ENCODE results near the gene FAM81B.
"Not testable (repeated sequence)": the region's sequence is repeated elsewhere in the genome, so short reads cannot be mapped to it uniquely, and the experiment has no call there.

The FAM81B gene

GRCh38 chr5:95390812-95391492 lies at the start of gene FAM81B:
TSS of gene FAM81B (plus strand) at chr5:95391366. CDS start at chr5:95391390, 24 bp downstream.
- DNase-seq (no peak), ATAC-seq (no peak)

GRCh38 chr5:95341444-95341843 lies 49.7 kb upstream of the FAM81B start:
- ATAC-seq, DNase-seq: not testable (repeated sequence)

DNA sequence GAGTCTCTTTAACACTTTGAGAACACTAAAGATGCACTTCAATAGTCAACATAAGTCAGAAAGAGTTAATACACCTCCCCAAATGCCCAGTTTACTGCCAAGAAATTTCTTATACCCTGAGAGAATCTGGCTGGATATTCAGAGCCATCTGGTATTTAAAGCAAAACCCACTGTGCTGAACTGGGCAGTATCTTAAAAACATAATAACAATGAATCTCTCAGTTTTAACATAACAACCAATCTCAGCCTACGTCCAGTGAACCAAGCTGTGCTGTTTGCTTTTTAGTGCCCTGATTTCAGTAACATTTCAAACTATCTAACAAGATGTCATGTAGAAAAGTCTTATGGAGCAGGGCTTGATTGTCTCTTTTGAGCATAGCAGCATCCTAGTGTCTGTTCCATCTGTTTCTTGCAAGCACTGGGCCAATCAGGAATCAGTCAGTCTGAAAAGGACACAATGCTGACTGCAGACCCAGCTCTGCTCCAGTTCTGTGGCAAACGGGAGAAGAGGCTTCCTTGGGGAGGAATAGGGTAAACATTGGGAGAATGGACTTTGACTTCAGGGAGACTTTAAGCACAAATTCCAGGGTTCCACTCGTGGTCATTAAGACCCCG lies 43.6 kb upstream of the FAM81B start:
- DNase-seq (no peak), ATAC-seq (no peak)

GRCh38 chr5:95350631-95351030 lies 40.5 kb upstream of the FAM81B start:
- ATAC-seq: no peak

DNA sequence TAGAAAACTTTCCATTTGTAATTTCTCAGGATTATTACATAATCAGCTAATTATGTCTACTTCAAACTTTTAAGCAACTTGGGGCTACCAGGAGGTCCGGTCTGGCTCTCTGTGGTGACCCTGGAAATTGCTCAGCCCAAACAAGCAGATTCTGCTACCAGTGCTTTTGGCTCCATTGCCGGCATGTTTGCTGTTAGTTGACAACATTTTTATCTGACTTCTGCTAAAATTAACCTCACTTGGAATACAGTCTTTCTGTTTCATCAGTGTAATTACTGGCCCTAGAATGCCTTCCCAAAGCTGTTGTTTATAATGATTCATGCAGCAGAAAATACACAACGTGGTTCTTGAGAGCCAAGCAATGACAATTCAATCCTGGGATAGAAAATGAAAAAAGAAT lies 38.5 kb upstream of the FAM81B start:
- DNase-seq: no peak
- ATAC-seq: no peak

More at GRCh38 chr5:95350631-95351030, 40.5 kb upstream of the FAM81B start:
- no peak for DNase-seq

DNA sequence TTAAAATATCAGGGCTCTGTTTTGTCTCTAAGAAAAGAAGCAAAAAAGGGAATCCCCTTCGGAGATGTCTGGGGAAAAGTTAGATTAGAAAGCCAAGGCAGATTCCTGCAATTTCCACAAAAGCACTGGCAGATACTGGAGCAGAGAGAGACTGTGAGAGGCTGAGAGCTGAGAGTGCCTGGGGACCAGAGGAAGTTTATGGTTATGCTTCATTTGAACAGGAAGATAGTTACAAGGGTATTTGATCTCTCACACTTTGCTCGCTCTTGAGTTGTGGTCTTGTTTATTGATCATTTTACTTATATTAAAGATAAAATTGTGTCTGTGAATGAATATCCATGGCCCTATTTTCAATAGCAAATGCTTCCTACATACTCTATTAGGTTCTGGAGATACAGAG lies 32.8 kb upstream of the FAM81B start:
- ATAC-seq (no peak), DNase-seq (no peak)

DNA sequence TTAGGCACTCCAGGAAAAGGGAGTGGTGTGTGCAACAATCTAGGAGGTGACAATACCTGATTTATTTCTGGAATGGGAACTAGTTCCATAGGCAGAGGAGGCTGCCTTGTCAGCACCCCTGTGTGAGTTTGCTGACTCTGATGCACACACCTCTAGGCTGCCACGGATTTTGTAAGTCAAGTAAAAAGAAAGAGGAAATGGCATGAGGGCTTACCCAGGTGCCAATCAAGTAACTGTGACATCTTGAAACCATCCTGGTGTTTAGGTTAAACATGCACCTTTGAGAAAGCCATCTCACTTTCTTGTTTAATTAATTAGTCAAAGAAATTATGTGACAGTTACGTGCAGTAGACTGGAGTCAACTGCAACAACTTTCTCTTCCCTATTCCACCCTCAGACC lies 32.3 kb upstream of the FAM81B start:
- no peak for ATAC-seq

DNA sequence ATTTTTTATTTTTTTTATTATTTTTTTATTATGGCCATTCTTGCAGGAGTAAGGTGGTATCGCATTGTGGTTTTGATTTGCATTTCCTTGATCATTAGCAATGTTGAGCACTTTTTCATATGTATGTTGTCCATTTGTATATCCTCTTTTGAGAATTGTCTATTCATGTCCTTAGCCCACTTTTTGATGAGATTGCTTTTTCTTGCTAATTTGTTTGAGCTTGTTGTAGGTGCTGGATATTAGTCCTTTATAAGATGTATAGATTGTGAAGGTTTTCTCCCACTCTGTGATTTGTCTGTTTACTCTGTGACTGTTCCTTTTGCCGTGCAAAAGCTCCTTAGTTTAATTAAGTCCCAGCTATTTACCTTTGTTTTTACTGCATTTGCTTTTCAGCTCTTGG lies 30.5 kb upstream of the FAM81B start:
- not testable (repeated sequence) for DNase-seq, ATAC-seq

More for the DNA sequence above, 32.3 kb upstream of the FAM81B start:
- no peak for DNase-seq

GRCh38 chr5:95365302-95366095 lies 25.7 kb upstream of the FAM81B start:
- ATAC-seq: no peak
- no peak for DNase-seq

GRCh38 chr5:95369782-95370181 lies 21.4 kb upstream of the FAM81B start:
- ATAC-seq: no peak
- no peak for DNase-seq

DNA sequence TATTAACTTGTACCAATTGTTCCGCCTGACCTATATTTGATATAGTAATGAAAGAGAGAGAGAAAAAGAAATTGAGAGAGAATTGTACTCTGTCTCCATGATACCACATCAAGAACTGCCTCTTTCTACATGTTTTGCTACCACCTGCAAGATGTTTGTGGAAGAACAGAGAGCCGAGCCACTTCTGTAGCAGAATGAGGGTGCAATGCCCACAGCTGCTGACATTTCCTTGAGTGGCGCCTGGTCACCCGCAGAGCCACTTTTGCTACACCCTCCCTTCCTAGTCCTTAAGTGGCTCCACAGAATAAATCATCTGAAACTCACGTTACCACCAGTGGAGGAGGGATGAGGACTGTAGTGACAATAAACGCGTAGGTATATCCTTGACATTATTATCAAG lies 17.1 kb upstream of the FAM81B start:
- DNase-seq (no peak), ATAC-seq (no peak)

- DNase-seq (no peak), ATAC-seq (no peak)
Measured at GRCh38 chr5:95375591-95375990, 15.6 kb upstream of the FAM81B start.

- ATAC-seq: no peak
- no peak for DNase-seq
Measured at GRCh38 chr5:95379133-95379532, 12.0 kb upstream of the FAM81B start.

GRCh38 chr5:95380103-95380628 lies 11.0 kb upstream of the FAM81B start:
- no peak for ATAC-seq
- no peak for DNase-seq

- ATAC-seq (no peak), DNase-seq (no peak)
Measured at GRCh38 chr5:95382801-95383200, 8.4 kb upstream of the FAM81B start.

DNA sequence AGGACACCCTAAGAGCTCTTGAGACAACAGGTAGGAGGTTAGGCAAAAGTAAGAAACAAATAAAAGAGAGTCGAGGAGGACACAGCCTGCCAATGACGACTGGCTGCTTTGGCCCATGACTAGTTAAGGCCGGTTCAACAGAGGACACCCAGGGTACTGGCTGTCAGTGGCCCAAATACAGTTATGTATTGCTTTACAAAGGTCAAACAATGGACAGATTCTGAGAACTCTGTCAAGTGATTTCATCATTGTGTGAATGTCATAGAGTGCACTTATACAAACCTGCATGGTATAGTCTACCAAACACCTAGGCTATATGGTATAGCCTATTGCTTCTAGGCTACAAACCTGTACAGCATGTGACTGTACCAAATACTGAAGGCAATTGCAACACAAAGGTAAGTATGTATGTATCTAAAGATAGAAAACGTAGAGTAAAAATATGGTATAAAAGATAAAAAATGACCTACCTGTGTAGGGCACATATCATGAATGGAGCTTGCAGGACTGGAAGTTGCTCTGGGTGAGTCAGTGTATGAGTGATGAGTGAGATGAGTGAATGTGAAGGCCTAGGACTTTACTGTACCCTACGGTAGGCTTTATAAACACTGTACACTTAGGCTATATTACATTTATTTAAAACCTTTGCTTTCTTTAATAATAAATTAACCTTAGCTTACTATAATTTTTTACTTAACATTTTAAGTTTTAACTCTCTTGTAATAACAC lies 6.5 kb upstream of the FAM81B start:
- no peak for ATAC-seq

DNA sequence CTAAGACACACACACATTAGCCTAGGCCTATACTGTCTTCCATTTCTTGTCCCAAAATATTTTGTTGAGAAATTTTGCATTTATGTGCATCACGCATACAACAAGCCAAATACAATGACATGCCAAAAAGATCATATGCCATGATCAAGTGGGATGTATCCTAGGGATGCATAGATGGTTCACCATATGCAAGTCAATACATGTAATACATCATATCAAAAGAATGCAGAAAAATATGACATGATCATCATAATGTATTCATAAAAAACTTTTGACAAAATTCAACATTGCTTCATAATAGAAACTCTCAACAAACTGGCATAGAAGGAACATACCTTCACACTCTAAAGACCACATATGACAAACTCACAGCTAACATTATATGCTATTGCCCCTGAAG lies 5.8 kb upstream of the FAM81B start:
- DNase-seq (no peak), ATAC-seq (no peak)

More for the DNA sequence above, 6.5 kb upstream of the FAM81B start:
- DNase-seq: no peak

- not testable (repeated sequence) for ATAC-seq, DNase-seq
Measured at GRCh38 chr5:95391965-95392364, 799 bp downstream of the FAM81B start.

- ATAC-seq (no peak), DNase-seq (no peak)
Measured at GRCh38 chr5:95392593-95393182, 1.5 kb downstream of the FAM81B start.

DNA sequence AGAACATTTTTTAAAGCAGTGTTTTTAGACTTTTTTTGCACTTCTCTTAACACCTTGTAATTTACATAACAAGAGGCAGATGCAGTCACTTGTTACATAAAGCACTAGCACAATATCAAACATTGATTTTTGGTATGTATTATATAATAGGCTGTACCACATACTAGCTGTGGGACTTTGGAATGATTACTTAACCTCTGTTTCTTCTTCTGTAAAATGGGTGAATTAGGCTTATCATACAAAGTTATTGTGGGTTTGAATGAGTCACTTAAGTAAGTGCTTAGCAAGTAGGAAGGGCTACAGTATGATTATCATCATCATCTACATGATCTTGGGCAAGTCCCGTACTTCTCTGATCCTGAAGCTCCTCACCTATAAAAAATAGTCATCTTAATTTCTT lies 2.1 kb downstream of the FAM81B start:
- ATAC-seq: no peak
- no peak for DNase-seq

DNA sequence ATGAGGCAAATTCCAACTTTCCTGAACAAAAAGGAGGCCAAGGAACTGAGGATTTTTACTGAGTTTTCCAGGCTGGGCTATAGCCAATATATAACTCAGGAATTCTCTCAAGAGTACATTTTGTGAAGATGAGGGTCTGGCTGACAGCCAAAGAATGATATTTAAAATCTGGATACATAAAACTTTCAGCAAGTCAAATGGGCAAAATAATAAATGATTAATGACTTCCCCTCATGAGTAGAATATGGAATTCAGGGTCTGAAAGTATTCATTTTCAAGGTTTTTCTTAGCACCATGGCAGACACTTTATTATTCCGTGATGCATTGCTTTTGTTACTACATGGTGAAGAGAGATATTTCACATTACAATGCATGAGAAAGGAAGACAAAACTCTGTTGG lies 7.8 kb downstream of the FAM81B start:
- no peak for ATAC-seq
- DNase-seq: no peak

DNA sequence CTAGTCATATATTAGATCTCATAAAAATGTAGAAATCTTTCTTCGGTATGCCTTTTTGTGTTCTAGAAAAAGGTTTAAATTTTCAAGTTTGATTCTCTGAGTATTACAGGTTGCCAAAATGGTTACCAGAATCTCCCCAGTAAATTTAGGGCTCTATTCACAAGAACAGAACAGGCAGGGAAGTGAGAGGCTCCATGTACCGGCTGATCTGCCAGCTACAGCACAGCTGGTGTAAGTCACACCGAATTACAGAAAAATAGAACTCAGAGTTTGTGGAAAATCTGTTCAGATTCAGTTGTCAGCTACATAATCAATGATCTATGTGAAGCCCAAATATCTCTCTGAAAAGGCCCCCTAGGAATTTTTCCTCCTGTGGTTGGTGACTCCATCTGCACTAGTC lies 10.5 kb downstream of the FAM81B start:
- no peak for DNase-seq
- ATAC-seq: no peak
